GM13976 (cell line): ENCODE measurements around the gene CX3CR1.
"Not testable (repeated sequence)": the region's sequence is repeated elsewhere in the genome, so short reads cannot be mapped to it uniquely, and the experiment has no call there.

Experiments used
- DNase-seq: peaks from one replicate; pipeline ENCODE4 v3.0.0; 2012; ENCODE audit warnings: low spot score
- in situ Hi-C: fragments of 300-500 bp; cut with MboI; formaldehyde crosslinking; loops from one replicate; pipeline ENCODE4 v1.12.0; 2022; ENCODE audit warnings: low sequenced_read_pairs, mixed read lengths, inconsistent platforms; ENCODE audit not compliant: unreplicated experiment
- TF ChIP-seq, protein P1 (sequence below): IDR thresholded peaks from 2 replicates; pipeline ENCODE4 v1.5.1; 2012; ENCODE audit warnings: borderline replicate concordance, mild to moderate bottlenecking; ENCODE audit not compliant: insufficient read depth; ENCODE audit errors: extremely low read depth, missing control alignments, control extremely low read depth

The CX3CR1 gene

DNA sequence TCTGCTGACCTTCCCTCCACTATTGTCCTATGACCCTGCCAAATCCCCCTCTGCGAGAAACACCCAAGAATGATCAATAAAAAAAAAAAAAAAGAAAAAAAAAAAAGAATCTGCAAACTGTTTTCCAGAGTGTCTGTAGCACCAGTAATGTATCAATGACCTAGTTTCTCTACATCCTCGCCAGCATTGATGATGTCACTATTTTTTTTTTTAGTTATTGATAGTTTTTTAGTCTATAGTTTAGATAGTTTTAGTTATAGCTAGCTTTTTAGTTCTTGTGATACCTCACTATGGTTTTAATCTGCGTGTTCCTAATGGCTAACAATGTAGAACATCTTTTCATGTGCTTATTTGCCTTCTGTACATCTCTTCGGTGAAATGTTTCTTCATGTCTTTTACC lies 51.3 kb downstream of the CX3CR1 start:
- in situ Hi-C loops, result no loop called here
- TF ChIP-seq, protein P1, sequence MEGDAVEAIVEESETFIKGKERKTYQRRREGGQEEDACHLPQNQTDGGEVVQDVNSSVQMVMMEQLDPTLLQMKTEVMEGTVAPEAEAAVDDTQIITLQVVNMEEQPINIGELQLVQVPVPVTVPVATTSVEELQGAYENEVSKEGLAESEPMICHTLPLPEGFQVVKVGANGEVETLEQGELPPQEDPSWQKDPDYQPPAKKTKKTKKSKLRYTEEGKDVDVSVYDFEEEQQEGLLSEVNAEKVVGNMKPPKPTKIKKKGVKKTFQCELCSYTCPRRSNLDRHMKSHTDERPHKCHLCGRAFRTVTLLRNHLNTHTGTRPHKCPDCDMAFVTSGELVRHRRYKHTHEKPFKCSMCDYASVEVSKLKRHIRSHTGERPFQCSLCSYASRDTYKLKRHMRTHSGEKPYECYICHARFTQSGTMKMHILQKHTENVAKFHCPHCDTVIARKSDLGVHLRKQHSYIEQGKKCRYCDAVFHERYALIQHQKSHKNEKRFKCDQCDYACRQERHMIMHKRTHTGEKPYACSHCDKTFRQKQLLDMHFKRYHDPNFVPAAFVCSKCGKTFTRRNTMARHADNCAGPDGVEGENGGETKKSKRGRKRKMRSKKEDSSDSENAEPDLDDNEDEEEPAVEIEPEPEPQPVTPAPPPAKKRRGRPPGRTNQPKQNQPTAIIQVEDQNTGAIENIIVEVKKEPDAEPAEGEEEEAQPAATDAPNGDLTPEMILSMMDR, result no peak
- DNase-seq, result no peak

DNA sequence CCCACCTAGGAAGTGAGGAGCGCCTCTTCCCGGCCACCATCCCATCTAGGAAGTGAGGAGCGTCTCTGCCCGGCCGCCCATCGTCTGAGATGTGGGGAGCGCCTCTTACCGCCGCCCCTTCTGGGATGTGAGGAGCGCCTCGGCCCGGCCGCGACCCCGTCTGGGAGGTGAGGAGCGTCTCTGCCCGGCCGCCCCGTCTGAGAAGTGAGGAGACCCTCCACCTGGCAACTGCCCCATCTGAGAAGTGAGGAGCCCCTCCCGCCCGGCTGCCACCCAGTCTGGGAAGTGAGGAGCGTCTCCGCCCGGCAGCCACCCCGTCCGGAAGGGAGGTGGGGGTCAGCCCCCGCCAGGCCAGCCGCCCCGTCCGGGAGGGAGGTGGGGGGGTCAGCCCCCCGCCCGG lies 52.2 kb downstream of the CX3CR1 start:
- DNase-seq, in situ Hi-C loops: not testable (repeated sequence)

- TF ChIP-seq, protein P1, result no peak
Measured at GRCh38 chr3:39226106-39226741, 53.6 kb downstream of the CX3CR1 start.

DNA sequence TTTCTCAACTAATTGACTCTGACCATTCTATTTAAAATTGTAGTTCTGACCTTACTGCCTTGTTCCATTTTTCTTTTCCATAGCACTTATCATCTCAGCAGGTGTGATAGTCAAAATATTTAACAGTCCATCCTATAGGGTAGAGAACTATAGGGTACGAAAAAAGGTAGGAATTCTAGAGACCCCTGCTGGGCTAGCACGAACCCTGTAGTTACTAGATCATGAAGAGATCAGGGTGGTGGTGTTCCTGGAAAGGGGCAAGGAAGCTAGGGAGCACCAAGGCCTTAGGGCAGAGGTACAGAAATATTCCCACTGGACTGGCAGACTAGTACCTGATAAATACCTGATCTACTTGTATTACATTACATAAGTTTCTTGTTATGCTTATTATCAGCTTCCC lies 55.5 kb downstream of the CX3CR1 start:
- TF ChIP-seq, protein P1, result no peak
- in situ Hi-C loops, result no loop called here
- no peak for DNase-seq

More at GRCh38 chr3:39226106-39226741, 53.6 kb downstream of the CX3CR1 start:
- in situ Hi-C loops, result no loop called here
- no peak for DNase-seq

DNA sequence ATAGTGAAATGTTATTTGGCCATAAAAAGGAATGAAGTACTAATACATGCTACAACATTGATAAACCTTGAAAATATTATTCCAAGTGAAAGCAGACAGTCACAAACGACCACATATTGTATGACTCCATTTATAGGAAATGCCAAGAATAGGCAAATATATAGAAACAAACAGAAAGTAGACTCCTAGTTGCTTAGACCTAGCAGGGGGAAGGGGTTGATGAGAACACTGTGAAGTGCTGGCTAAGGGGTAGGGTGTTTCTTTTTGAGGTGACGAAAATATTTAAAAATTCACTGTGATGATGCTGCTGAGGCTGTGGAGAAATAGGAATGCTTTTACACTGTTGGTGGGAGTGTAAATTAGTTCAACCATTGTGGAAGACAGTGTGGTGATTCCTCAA lies 56.9 kb downstream of the CX3CR1 start:
- in situ Hi-C loops, result no loop called here
- TF ChIP-seq, protein P1, result no peak
- no peak for DNase-seq

DNA sequence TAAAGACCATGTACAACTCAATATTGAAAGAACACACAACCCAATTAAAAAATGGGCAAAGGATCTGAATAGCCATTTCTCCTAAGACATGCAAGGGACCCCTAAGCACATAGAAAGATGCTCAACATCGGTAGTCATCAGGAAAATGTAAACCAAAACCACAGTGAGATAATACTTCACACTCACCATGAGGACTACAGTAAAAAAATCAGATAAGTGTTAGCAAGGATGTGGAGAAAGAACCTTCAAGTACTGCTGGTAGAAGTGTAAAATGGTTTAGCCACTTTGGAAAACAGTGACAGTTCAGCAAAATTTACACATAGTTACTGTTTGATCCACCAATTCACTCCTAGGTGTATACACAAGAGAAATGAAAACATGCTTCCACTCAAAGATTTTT lies 57.4 kb downstream of the CX3CR1 start:
- in situ Hi-C loops, result no loop called here
- no peak for DNase-seq
- TF ChIP-seq, protein P1, result no peak

GRCh38 chr3:39221141-39221530 lies 58.7 kb downstream of the CX3CR1 start:
- TF ChIP-seq, protein P1, result no peak
- no peak for DNase-seq
- in situ Hi-C loops, result no loop called here
